Stimulated activated CD8-positive, alpha-beta memory T cell treated with anti-CD3 and anti-CD28 coated beads, Interleukin-15, amount 100 ng/mL, for 48 hours (primary cell): Measurements from ENCODE around the gene CDS1.
"Not testable (repeated sequence)": the region's sequence is repeated elsewhere in the genome, so short reads cannot be mapped to it uniquely, and the experiment has no call there.

ENCODE experiments used
- DNase-seq, 2 donors: peaks; one replicate each; pipeline ENCODE4 v3.0.0-alpha.2; 2020; ENCODE audit warnings: low read depth in 2 of 2

Gene CDS1

DNA sequence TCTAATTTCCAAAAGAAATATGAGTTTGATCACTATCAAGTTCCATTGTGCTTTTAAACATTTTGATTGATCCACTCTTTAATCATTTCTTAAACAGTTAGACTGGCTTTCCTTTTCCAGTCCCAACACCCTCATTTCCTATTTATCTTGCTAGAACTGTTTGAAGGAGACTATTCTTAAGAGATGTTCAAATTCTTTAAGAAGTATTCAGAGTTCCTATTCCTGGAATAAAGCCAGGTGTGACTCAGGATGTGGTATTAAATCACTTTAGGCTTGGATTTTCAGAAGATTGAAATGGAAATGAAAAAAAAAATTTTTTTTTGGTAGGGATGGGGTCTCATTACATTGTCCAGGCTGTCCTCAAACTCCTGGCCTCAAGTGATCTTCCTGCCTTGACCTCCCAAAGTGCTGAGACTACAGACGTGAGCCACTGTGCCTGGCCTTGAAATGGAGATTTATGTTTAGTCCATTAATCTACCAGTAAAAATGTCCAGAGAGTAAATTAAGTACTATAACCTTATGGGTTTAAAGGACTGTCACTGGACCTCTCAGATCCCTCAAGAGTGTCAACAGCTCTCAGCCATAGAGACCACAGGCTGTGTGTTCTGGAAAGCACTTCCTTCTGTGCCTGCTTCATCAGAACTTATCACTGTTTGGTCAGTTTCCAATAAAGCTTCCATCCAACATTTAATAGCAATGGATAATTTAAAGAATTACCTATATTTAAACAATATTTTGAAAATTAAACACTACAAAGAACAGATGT, 90.7 kb downstream of the CDS1 start:
- no peak for DNase-seq

- no peak for DNase-seq
Observed at GRCh38 chr4:84677093-84677492, 94.2 kb downstream of the CDS1 start.

GRCh38 chr4:84677995-84678394, 95.1 kb downstream of the CDS1 start:
- no peak for DNase-seq

DNA sequence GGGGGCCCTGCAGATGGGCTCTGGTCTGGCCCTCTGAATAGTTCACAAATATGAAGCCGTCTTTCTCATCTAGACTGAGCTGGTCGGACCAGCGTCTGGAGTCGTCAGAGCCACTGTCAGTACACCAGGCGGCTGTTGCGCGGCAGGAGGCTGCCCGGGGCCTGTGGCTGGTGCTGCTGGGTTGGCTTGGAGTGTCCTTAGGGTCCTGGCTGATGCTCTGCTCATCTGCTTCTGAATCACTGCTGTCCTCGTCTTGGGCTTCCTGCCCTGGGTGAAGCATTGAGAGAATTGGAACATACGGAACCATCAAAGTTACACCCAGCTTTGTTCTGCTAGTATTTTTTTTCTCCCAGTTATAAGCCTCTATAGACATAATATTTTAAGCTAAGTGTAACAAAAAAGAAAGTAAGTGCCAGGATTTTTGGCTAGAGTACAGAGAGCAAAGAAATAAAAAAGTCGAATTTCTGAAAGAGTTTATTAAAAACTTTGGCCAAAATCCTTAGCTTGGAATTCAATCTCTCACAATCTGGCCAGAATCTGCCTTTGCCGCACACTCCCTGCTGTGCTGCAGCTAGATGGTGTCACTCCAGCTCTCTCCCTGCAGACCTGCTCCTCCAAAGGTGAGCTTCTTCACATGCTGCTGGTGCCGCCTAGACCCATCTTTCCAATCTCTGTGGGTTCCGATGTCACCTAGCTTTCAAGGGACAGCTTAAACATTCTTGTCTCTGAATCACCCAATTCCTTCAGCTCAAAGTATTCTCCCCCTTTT, 96.2 kb downstream of the CDS1 start:
- no peak for DNase-seq

DNA sequence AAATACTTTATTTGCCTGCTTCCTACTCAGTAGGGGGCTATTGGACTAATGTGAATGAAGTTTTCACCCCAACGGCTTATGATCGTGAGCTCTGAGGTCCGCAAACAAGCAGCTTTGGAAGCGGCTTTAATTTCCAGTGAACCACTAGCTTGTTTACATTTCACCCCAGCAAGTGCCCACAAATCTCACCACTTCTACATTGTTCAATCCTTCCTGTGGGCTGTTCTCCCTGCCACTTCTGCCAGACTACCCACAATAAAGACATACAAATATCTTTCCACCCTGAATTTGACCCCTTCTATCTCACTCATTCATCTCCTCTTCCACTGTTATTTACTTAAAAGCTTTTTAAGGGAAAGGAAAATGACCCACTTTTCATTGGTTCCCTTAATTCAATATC, 98.0 kb downstream of the CDS1 start:
- no peak for DNase-seq

DNA sequence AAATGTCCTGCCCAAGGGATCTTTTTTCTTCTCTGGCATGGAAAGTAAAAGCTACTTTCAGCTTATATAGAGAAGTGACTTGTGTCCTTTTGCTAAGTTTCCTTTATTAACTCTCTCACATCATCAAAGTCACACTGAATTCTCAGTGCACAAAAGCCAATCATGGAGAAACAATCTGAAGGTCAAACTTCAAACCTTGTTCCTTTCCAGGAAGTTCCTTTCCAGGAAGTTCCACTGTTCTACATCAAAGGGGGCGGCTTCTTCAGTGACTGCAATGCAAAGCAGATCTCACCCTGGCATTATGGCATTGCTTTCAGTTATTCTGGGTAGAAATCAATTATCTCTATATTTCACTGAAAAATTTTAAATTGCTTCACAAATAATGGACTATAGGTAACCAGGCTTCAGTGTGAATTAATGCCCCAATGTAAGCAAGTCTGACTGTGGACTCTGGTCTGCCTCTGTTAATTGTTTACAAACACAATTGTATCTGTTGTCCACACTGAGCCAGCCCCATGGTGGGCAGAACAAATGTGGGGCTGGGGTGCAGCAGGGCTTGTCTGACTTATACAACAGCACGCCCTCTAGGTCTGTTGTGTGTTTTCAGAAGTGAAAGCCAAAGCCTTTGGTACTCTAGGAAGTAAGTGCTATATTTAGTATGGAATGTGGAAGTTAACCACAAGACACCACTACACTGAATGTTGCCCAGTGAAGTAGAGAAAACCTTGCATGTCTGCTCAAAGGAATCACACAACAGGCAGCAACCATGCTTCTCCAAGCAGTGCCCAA, 98.8 kb downstream of the CDS1 start:
- no peak for DNase-seq

DNA sequence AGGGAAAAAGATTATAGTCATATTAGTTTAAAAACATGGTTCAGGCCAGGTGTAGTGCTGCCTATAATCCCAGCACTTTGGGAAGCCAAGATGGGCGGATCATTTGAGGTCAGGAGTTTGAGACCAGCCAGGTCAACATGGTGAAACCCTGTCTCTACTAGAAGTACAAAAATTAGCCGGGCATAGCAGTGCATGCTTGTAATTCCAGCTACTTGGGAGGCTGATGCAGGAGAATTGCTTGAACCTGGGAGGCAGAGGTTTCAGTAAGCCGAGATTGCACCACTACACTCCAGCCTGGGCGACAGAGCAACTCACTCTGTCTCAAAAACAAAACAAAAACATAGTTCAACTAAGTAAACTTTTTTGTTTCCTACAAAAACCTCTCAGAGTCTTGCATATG, 99.7 kb downstream of the CDS1 start:
- not testable (repeated sequence) for DNase-seq

DNA sequence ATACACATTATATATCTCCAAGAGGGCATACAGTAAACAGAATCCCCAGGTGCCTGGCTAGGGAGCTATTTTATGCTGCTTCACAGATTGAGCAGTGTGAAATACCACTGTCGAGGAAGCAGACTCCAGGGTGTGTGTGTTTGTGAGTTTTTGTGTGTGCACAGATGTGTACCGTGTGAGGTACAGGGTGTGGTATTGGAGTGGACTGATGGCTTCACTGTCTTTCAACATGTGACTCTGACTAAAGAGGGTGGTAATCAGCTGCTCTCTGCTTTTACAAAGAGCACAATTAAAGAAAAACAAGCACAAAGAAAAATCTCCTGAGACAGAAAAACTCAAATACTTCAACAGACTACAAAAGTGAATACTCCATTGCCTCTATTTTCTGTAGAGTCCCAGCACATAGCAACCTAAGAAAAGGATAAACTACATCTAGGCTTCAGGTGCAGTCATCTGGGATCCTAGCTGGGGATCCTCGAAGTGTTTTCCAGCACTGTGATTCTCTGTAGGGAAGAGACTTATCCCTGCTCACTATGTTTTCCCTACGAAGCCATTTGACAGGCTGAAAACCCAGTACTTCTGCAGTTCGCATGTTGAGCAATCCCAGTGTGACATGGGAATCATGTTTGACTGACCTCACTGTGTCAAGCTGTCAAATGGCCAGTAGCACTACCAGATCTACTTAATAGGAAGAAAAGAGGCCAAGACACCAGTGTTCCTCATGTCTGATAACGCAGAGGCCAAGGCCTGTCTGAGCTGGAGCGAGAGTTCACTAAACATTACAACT, 100.3 kb downstream of the CDS1 start:
- no peak for DNase-seq

DNA sequence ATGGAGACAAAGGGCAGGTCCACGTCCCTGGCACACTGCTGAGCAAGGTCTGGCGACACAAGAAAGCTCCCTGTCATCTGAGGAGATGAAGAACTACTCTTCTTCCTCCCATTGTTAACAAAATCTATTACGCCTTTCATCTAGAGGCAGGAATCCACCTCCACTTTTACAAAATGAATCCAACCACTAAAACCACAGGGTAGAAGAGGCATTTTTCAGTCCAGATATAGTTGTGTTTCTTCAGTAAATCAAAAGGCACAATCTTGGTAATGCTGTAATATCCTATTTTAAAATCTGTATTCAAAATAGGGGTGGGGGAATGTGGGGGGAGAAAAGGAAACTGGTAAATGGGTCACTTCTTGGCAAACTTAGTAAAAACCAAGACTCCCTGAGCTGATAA, 101.4 kb downstream of the CDS1 start:
- DNase-seq: no peak

DNA sequence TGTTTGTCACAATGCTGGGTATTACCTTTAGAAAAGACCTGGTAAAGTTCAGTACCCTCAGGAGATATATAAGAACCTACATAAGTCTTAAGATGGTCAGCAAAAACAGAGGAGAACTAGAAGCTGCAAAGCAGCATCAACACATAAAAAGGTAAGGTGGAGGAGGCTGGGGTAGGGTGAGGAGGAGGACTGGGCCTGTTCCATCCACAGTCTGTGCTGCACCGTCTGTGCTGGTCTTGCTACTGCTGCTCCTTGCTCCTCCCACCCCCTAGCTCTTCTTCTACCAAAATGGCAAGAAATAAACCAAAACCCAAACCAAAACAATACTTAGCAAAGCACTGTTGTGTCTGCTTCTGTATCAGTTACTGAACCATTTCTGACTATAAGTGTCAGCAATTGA, 102.2 kb downstream of the CDS1 start:
- DNase-seq: no peak

- no peak for DNase-seq
Observed at GRCh38 chr4:84688605-84689004, 105.7 kb downstream of the CDS1 start.

GRCh38 chr4:84689197-84689596, 106.3 kb downstream of the CDS1 start:
- DNase-seq: no peak

GRCh38 chr4:84690481-84690880, 107.6 kb downstream of the CDS1 start:
- no peak for DNase-seq

DNA sequence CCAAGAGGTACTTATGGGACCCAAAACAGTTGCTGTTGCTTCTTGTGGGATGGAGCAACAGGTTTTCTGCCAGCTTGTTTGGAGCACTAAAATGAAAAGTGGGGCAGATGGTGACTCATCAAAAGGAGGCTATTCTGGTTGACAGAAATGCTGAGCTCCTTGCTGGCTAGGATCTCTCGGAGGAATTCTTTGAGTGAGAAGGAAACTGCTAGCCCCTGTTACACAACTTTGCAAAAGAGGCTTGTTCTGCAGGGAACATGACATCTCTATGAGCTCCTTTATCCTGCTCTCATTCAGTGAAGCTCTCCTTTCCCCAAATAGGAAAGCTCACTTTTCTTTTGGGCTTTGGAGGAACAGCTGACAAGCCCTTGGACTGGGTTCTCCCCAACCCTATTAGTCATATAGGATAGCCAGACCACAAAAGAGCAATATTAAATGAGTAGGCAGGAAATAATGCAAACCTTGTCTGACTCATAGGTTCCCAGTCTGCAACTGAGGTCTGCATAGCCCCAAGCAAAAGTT, 108.3 kb downstream of the CDS1 start:
- DNase-seq: no peak

GRCh38 chr4:84691800-84692199, 108.9 kb downstream of the CDS1 start:
- DNase-seq: no peak

DNA sequence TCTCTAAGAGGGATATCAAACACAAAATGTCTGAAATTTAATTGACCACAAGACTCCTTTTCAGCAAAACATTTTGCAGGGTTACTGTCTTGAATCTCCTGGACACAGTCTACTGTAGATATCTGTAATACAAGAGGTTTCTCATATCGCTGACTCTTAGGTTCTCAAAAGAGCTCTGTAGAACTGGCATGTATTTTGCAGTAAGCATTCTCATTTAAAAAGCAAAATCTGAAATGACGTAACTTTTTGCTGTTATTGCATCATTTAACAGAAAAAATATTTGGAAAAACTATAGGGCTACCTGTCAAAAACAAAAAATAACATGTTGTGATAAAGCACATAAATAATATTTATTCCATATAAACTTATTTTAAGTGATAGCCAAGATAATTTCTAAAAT, 114.2 kb downstream of the CDS1 start:
- DNase-seq: no peak

DNA sequence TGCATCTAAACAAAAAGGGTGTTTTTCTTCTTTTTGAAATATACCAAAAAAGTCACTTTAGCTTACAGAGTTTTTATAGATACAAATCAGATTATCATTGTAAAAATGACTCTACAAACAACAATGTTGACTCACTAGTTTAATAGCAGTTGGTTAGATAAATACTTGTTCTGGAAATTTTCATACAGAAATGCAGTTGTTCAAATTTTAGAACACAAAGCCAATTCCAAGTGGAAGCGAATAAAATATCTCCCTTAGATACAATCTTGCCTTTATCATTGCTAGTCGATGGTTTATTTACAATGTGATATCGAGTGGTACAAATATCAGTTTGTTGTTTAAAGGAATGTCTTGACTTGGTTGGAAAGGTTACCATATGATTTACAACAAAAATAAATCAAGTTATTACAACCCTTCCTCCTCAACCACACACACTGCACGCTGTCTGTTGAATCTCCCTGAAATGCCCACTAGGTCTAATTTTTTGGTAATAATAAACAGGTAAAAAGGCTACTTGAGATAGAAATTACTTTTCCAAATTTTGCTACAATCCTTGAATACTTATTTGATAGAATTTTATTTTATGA, 114.8 kb downstream of the CDS1 start:
- DNase-seq: no peak

- DNase-seq: no peak
Observed at GRCh38 chr4:84699001-84699671, 116.2 kb downstream of the CDS1 start.
